Measurements from ENCODE around the gene P2RX6.
"Not testable (repeated sequence)": the region's sequence is repeated elsewhere in the genome, so short reads cannot be mapped to it uniquely, and the experiment has no call there.

The P2RX6 gene

DNA sequence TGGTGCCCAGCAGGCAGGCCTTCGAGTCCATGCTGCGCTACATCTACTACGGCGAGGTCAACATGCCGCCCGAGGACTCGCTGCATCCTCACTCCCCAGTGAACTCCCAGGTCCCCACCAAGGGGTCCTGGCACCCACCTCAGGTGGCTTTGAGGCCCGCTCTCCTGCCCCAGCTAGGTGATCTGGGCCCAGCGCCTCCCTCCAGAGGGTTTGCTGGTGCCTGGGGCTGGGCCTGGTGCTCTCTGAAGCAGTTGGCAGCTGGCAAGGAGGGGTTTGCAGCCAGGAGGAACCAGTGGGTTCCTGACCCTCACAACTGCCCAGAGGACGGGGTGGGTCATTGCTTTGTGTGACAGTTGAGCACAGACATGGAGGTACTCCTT lies 18.9 kb upstream of the P2RX6 start:
- Histone ChIP-seq H3K9me3 (ENCODE audit: control insufficient read depth, insufficient read depth, low read length) (no peaks in the 10 kb centered on the region), H3K4me1 (ENCODE audit: insufficient read depth, low read length) (no peaks in the 10 kb centered on the region; the same call in 1 of the 2 replicates), H3K9ac (ENCODE audit: low read depth, low read length) (no peak overlapping the region), H3K36me3 (ENCODE audit: insufficient read depth, low read length) (no peaks in the 10 kb centered on the region; the same call in 1 of the 2 replicates)

DNA sequence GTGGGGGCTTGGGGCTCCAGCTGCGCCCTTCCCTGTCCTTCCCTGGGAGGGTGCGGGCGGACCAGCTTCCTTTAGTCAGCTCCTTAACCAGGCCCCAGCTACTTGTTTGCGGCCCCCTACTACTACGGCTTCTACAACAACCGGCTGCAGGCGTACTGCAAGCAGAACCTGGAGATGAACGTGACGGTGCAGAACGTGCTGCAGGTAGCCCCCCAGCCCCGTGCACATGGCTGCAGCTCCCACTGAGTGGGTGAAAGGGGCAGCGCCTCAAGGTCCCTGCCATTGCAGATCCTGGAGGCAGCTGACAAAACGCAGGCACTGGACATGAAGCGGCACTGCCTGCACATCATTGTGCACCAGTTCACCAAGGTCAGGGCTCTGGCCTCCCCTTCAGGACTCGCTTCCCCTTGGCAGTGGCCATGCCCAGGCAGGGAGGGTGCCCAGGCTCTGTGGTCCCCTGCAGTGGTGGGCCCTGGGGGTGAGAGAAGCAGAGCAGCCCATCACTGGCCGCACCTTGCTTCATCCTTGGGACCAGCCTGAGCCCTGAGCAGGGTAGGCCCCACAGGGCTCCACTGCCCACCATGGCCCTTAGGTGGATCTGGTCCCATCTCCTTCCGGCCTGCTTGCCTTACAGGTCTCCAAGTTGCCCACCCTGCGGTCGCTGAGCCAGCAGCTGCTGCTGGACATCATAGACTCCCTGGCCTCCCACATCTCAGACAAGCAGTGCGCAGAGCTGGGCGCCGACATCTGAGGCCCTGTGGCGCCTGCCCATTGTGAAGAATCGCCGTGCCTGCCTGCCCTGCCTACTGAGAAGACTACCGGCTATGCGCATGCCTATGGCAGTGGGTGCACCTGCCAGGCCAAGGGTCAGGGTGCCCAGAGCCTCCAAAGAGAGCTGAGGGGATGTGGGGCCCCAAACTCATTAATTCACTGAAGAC lies 18.1 kb upstream of the P2RX6 start:
- no peak overlapping the region for H3K9ac ChIP-seq (ENCODE audit: low read depth, low read length)
- no peaks in the 10 kb centered on the region; the same call in 1 of the 2 replicates for H3K4me1 ChIP-seq (ENCODE audit: insufficient read depth, low read length)
- H3K9me3 ChIP-seq (ENCODE audit: control insufficient read depth, insufficient read depth, low read length), result no peaks in the 10 kb centered on the region
- no peaks in the 10 kb centered on the region; the same call in 1 of the 2 replicates for H3K36me3 ChIP-seq (ENCODE audit: insufficient read depth, low read length)

DNA sequence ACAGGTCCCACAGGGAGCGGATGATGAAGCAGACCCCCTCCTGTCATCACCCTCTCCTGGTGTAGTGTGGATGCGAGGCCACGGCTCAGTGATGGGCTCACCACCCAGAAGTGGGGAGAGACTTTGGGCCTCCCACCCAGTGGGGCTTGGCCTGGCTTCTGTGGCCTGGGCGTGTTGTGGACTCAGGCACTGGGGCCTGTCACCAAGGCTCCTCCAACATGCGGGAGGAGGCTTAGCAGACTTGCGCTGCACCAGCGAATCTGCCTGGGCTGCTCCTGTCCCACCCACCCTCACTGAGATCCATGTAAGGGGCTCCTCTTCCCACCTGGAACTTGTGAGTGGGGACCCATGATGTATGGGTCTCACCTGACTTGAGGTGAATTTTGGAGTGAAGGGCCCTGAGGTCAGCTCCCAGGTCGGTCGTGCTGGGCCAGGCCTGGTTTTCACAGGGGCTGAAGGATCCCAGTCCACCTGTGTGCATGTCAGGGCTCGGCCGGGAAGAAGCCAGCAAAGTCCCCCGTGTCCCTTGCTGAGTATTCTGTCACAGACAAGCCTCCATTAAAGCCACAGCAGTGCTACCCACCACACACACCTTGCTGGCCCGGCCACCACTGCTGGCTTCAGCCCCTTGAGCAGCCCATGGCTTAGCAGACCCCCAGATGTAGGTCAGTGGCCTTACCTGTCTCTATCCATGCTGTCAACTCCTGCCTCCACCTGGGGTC lies 17.3 kb upstream of the P2RX6 start:
- H3K9me3 ChIP-seq (ENCODE audit: control insufficient read depth, insufficient read depth, low read length), result no peaks in the 10 kb centered on the region
- H3K9ac ChIP-seq (ENCODE audit: low read depth, low read length), result no peak overlapping the region
- H3K36me3 ChIP-seq (ENCODE audit: insufficient read depth, low read length), result no peaks in the 10 kb centered on the region; the same call in 1 of the 2 replicates
- H3K4me1 ChIP-seq (ENCODE audit: insufficient read depth, low read length), result no peaks in the 10 kb centered on the region; the same call in 1 of the 2 replicates

- Histone ChIP-seq H3K36me3 (ENCODE audit: insufficient read depth, low read length) (no peaks in the 10 kb centered on the region; the same call in 1 of the 2 replicates), H3K9me3 (ENCODE audit: control insufficient read depth, insufficient read depth, low read length) (no peaks in the 10 kb centered on the region), H3K4me1 (ENCODE audit: insufficient read depth, low read length) (no peaks in the 10 kb centered on the region; the same call in 1 of the 2 replicates), H3K9ac (ENCODE audit: low read depth, low read length) (no peak overlapping the region)
Observed at GRCh38 chr22:20998411-20999336, 16.3 kb upstream of the P2RX6 start.

DNA sequence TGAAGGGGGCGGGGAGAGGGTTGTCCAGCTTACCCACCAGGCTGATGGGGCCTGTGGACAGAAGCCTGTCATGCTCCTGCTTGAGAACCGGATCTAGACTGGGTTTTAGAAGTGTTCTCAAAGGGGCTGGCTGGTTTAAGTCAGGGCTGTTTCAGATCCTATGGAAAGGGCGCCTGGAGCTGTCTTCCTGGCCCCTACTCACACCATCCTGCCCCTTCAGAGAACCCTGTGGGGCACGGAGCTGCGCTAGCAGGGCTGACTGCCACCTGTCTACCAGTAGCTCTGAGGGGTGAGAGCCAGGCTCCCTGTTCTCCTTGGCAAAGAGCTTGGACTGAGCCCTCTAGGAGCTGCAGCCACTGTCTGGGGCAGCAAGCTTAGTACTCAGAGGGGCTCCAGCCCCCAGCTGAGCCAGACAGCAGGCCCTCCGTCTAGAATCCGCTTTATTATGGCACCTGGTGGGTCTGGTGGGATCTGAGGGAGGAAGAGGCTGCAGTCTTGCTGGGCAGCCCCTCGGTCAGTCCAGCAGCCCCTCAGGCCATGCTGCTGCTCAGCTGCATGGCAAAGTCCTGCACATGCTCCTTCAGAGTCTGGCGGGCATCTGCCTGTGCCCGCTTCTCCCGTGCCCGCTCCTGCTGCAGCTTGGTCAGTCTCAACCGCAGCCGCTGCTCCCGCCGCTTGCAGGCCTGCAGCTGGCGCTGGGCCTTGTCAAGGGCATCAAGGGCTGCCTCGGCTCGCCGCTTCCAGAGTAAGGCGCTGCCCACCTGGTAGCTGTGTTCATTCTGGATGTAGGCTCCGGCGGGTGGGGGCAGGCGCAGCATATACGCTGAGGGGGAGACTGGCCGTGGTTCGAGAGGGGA lies 15.4 kb upstream of the P2RX6 start:
- Histone ChIP-seq H3K9me3 (ENCODE audit: control insufficient read depth, insufficient read depth, low read length) (no peaks in the 10 kb centered on the region), H3K4me1 (ENCODE audit: insufficient read depth, low read length) (no peaks in the 10 kb centered on the region; the same call in 1 of the 2 replicates), H3K9ac (ENCODE audit: low read depth, low read length) (no peak overlapping the region), H3K36me3 (ENCODE audit: insufficient read depth, low read length) (no peaks in the 10 kb centered on the region; the same call in 1 of the 2 replicates)

GRCh38 chr22:21000207-21000986 lies 14.6 kb upstream of the P2RX6 start:
- Histone ChIP-seq H3K9ac (ENCODE audit: low read depth, low read length) (peak overlapping the region; percentile 92), H3K4me1 (ENCODE audit: insufficient read depth, low read length) (no peaks in the 10 kb centered on the region; the same call in 1 of the 2 replicates), H3K36me3 (ENCODE audit: insufficient read depth, low read length) (no peaks in the 10 kb centered on the region; the same call in 1 of the 2 replicates), H3K9me3 (ENCODE audit: control insufficient read depth, insufficient read depth, low read length) (no peaks in the 10 kb centered on the region)

DNA sequence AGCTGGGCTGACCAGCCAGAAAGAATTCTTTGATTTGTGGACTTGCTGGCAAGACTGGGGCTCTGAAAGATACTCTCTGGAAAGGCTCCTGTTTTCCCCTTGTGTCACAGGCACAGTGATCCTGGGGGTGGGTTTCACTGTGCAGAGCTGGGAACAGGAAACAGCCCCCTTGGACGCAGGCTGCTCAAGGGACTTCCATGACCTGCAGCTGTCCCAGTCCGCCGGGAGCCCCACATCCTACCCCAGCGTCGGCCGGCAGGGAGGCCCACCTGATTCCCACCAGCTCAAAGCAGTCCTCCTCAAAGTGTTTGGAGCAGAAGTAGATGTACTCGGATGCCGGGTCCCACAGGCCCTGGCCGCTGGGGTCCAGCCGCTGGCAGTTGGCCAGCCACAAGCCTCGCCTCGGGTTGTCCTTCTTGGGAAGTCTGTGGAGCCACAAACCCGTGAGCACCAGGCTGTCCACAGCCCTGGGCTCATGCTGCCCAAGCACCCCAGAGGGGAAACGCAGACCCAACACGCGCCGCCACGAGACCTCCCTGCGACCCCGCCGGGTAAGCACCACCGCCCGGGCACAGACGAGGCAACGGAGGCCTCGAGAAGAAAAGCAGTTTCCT lies 13.9 kb upstream of the P2RX6 start:
- no peaks in the 10 kb centered on the region; the same call in 1 of the 2 replicates for H3K4me1 ChIP-seq (ENCODE audit: insufficient read depth, low read length)
- peak overlapping the region; percentile 92 for H3K9ac ChIP-seq (ENCODE audit: low read depth, low read length)
- no peaks in the 10 kb centered on the region for H3K9me3 ChIP-seq (ENCODE audit: control insufficient read depth, insufficient read depth, low read length)
- H3K36me3 ChIP-seq (ENCODE audit: insufficient read depth, low read length), result no peaks in the 10 kb centered on the region; the same call in 1 of the 2 replicates

DNA sequence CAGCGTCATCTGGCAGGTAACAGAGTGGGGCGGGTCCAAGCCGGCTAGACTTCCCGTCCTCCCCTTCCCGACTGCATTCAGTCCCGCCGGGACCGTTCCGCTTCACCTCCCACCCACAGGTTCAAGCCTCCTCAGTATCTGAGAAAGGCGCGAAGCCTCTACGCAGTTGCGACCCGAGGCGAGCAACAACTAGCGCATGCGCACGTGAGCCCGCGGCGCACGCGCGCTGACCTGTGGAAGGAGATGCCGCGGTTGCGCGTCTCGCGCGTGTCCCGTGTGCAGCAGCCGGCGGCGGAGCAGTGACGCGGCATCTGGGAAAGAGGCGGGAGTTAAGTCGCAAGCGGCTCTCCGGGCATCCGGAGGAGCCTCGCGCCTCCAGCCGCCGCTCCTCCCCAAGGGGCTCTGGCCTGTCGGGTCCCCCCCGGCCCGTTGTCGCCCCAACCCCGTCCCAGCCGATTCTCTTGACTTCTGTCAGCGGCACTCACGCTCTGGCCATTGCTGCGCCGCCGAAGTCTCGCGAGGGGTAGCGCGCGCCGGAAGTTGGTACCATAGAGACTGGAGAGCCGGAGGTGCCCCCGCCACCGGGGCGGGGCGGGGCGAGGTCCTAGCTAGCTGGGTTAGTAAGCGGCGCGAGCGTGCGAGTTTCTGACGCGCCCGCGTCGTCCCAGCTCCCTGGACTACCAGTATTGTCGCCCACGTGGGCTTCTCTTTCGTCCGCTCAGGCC lies 13.2 kb upstream of the P2RX6 start, which contains the start of gene THAP7:
THAP7 (minus strand) TSS at position 518 of the 725 bp plus-strand sequence; CDS start at position 311, 207 bp downstream.
- Histone ChIP-seq H3K9ac (ENCODE audit: low read depth, low read length) (peak within 1 kb of the TSS; percentile 92), H3K4me1 (ENCODE audit: insufficient read depth, low read length) (no peaks in the 10 kb centered on the region; the same call in 1 of the 2 replicates), H3K36me3 (ENCODE audit: insufficient read depth, low read length) (no peaks in the 10 kb centered on the region; the same call in 1 of the 2 replicates), H3K9me3 (ENCODE audit: control insufficient read depth, insufficient read depth, low read length) (no peaks in the 10 kb centered on the region)

GRCh38 chr22:21003782-21004181 lies 11.2 kb upstream of the P2RX6 start:
- Histone ChIP-seq H3K9me3 (ENCODE audit: control insufficient read depth, insufficient read depth, low read length) (no peaks in the 10 kb centered on the region), H3K36me3 (ENCODE audit: insufficient read depth, low read length) (no peaks in the 10 kb centered on the region; the same call in 1 of the 2 replicates), H3K4me1 (ENCODE audit: insufficient read depth, low read length) (no peaks in the 10 kb centered on the region; the same call in 1 of the 2 replicates), H3K9ac (ENCODE audit: low read depth, low read length) (no peak overlapping the region)

DNA sequence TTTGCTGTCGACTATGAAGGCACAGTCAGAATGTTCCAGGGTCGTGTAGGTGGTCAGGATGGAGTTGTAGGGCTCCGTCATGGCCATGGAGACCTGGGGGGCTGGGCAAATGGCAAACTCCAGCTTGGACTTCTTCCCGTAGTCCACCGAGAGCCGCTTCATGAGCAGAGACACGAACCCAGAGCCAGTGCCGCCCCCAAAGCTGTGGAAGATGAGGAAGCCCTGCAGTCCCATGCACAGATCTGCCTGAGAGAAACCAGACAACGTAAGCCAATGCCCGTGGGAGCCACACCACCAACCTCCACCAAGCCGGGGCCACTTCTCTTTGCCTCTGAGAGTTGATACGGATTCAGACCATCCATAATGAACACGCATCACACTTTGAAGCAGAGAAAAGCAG lies 5.8 kb upstream of the P2RX6 start:
- not testable (repeated sequence) for H3K9ac ChIP-seq (ENCODE audit: low read depth, low read length); H3K9me3 ChIP-seq (ENCODE audit: control insufficient read depth, insufficient read depth, low read length); H3K4me1 ChIP-seq (ENCODE audit: insufficient read depth, low read length); H3K36me3 ChIP-seq (ENCODE audit: insufficient read depth, low read length)

- peaks cover 2% of the 10 kb centered on the region; the same call in 1 of the 2 replicates for H3K4me1 ChIP-seq (ENCODE audit: insufficient read depth, low read length)
- H3K9ac ChIP-seq (ENCODE audit: low read depth, low read length), result no peak overlapping the region
- H3K36me3 ChIP-seq (ENCODE audit: insufficient read depth, low read length), result no peaks in the 10 kb centered on the region
- no peaks in the 10 kb centered on the region for H3K9me3 ChIP-seq (ENCODE audit: control insufficient read depth, insufficient read depth, low read length)
Observed at GRCh38 chr22:21009638-21010425, 5.1 kb upstream of the P2RX6 start.

Measured in ES-I3 (cell line).